ENCODE results near the gene NUP210L.
A peak's percentile ranks its signal among the peaks of the same experiment; 100 is the strongest.

NUP210L gene

GRCh38 chr1:153946622-153947241 lies 208.1 kb downstream of the NUP210L start, which contains the start of gene DENND4B (continued):
- TF ChIP-seq ZNF140 (tag by site-specific recombination; IDR thresholded peaks at IDR 0.05), result no peak
- TF ChIP-seq, protein P1, sequence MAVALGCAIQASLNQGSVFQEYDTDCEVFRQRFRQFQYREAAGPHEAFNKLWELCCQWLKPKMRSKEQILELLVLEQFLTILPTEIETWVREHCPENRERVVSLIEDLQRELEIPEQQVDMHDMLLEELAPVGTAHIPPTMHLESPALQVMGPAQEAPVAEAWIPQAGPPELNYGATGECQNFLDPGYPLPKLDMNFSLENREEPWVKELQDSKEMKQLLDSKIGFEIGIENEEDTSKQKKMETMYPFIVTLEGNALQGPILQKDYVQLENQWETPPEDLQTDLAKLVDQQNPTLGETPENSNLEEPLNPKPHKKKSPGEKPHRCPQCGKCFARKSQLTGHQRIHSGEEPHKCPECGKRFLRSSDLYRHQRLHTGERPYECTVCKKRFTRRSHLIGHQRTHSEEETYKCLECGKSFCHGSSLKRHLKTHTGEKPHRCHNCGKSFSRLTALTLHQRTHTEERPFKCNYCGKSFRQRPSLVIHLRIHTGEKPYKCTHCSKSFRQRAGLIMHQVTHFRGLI (tag by site-specific recombination; IDR thresholded peaks at IDR 0.05), result 0 out of 2 replicates have a peak, but pooled peaks have one; percentile 40
- TF ChIP-seq ZNF626 (tag by site-specific recombination; IDR thresholded peaks at IDR 0.05), result no peak
- TF ChIP-seq ZNF600 (tag by site-specific recombination; IDR thresholded peaks at IDR 0.05), result peak; percentile 95
- TF ChIP-seq, protein P2, sequence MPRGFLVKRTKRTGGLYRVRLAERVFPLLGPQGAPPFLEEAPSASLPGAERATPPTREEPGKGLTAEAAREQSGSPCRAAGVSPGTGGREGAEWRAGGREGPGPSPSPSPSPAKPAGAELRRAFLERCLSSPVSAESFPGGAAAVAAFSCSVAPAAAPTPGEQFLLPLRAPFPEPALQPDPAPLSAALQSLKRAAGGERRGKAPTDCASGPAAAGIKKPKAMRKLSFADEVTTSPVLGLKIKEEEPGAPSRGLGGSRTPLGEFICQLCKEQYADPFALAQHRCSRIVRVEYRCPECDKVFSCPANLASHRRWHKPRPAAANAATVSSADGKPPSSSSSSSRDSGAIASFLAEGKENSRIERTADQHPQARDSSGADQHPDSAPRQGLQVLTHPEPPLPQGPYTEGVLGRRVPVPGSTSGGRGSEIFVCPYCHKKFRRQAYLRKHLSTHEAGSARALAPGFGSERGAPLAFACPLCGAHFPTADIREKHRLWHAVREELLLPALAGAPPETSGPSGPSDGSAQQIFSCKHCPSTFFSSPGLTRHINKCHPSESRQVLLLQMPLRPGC (tag by site-specific recombination; IDR thresholded peaks at IDR 0.05), result no peak
- TF ChIP-seq ZNF513 (tag by site-specific recombination; IDR thresholded peaks at IDR 0.05), result no peak
- TF ChIP-seq ZNF48 (tag by site-specific recombination; IDR thresholded peaks at IDR 0.05), result no peak
- TF ChIP-seq ZNF311 (tag by site-specific recombination; IDR thresholded peaks at IDR 0.05; ENCODE audit: borderline replicate concordance), result no peak
- TF ChIP-seq ZNF660 (tag by site-specific recombination; IDR thresholded peaks at IDR 0.05), result peak; percentile 75; the same call in 1 of the 2 replicates
- no peak for TF ChIP-seq ZNF558 (tag by site-specific recombination; IDR thresholded peaks at IDR 0.05)
- TF ChIP-seq, protein P3, sequence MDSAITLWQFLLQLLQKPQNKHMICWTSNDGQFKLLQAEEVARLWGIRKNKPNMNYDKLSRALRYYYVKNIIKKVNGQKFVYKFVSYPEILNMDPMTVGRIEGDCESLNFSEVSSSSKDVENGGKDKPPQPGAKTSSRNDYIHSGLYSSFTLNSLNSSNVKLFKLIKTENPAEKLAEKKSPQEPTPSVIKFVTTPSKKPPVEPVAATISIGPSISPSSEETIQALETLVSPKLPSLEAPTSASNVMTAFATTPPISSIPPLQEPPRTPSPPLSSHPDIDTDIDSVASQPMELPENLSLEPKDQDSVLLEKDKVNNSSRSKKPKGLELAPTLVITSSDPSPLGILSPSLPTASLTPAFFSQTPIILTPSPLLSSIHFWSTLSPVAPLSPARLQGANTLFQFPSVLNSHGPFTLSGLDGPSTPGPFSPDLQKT (IDR thresholded peaks at IDR 0.05; ENCODE audit: borderline replicate concordance, low read depth, low read length), result no peak
- TF ChIP-seq ZNF777 (tag by site-specific recombination; IDR thresholded peaks at IDR 0.05; ENCODE audit: borderline replicate concordance), result no peak
- TF ChIP-seq ZNF704 (tag by site-specific recombination; IDR thresholded peaks at IDR 0.05), result no peak
- TF ChIP-seq, protein P4, sequence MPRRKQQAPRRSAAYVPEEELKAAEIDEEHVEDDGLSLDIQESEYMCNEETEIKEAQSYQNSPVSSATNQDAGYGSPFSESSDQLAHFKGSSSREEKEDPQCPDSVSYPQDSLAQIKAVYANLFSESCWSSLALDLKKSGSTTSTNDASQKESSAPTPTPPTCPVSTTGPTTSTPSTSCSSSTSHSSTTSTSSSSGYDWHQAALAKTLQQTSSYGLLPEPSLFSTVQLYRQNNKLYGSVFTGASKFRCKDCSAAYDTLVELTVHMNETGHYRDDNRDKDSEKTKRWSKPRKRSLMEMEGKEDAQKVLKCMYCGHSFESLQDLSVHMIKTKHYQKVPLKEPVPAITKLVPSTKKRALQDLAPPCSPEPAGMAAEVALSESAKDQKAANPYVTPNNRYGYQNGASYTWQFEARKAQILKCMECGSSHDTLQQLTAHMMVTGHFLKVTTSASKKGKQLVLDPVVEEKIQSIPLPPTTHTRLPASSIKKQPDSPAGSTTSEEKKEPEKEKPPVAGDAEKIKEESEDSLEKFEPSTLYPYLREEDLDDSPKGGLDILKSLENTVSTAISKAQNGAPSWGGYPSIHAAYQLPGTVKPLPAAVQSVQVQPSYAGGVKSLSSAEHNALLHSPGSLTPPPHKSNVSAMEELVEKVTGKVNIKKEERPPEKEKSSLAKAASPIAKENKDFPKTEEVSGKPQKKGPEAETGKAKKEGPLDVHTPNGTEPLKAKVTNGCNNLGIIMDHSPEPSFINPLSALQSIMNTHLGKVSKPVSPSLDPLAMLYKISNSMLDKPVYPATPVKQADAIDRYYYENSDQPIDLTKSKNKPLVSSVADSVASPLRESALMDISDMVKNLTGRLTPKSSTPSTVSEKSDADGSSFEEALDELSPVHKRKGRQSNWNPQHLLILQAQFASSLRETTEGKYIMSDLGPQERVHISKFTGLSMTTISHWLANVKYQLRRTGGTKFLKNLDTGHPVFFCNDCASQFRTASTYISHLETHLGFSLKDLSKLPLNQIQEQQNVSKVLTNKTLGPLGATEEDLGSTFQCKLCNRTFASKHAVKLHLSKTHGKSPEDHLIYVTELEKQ (tag by site-specific recombination; IDR thresholded peaks at IDR 0.05; ENCODE audit: borderline replicate concordance), result no peak
- TF ChIP-seq ZFP37 (tag by site-specific recombination; IDR thresholded peaks at IDR 0.05), result 0 out of 2 replicates have a peak, but pooled peaks have one; percentile 52
- TF ChIP-seq ZNF335 (tag by site-specific recombination; conservative IDR thresholded peaks at IDR 0.05), result no peak
- TF ChIP-seq ZBTB26 (tag by site-specific recombination; optimal IDR thresholded peaks at IDR 0.05), result no peak
- TF ChIP-seq, protein P5, sequence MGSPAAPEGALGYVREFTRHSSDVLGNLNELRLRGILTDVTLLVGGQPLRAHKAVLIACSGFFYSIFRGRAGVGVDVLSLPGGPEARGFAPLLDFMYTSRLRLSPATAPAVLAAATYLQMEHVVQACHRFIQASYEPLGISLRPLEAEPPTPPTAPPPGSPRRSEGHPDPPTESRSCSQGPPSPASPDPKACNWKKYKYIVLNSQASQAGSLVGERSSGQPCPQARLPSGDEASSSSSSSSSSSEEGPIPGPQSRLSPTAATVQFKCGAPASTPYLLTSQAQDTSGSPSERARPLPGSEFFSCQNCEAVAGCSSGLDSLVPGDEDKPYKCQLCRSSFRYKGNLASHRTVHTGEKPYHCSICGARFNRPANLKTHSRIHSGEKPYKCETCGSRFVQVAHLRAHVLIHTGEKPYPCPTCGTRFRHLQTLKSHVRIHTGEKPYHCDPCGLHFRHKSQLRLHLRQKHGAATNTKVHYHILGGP (tag by site-specific recombination; IDR thresholded peaks at IDR 0.05), result no peak
- TF ChIP-seq ZNF132 (tag by site-specific recombination; IDR thresholded peaks at IDR 0.05; ENCODE audit: borderline replicate concordance), result no peak
- TF ChIP-seq, protein P6, sequence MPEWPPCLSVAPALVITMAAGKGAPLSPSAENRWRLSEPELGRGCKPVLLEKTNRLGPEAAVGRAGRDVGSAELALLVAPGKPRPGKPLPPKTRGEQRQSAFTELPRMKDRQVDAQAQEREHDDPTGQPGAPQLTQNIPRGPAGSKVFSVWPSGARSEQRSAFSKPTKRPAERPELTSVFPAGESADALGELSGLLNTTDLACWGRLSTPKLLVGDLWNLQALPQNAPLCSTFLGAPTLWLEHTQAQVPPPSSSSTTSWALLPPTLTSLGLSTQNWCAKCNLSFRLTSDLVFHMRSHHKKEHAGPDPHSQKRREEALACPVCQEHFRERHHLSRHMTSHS (tag by site-specific recombination; IDR thresholded peaks at IDR 0.05), result no peak
- no peak for TF ChIP-seq ZNF426 (tag by site-specific recombination; IDR thresholded peaks at IDR 0.05)
- no peak for TF ChIP-seq SP3 (tag by site-specific recombination; IDR thresholded peaks at IDR 0.05)
- no peak for TF ChIP-seq ZNF837 (tag by site-specific recombination; IDR thresholded peaks at IDR 0.05)
- TF ChIP-seq ZNF404 (tag by site-specific recombination; IDR thresholded peaks at IDR 0.05), result no peak
- no peak for TF ChIP-seq ZNF548 (tag by site-specific recombination; IDR thresholded peaks at IDR 0.05)
